Lung (tissue), 12 donors: ENCODE data around the gene HS6ST3. TPM values are rescaled to one million over a fixed set of nuclear protein-coding genes. Genes with fewer than 3 reads are reported as not detected.

Experiments used
- ATAC-seq: fragments of 200-7000 bp; cut with Tn5 transposase; one replicate; pipeline ENCODE4 v1.9.1; 2020; ENCODE audit warnings: moderate number of reproducible peaks; ENCODE audit not compliant: insufficient read depth, low FRiP score
- DNase-seq, 3 donors: peaks; one replicate each; pipeline ENCODE4 v3.0.0-alpha.2; 2013 to 2017
- H3K27ac ChIP-seq, 2 donors: one replicate each; pipeline ENCODE4 v1.5.1; 2013; ENCODE audit warnings: mild to moderate bottlenecking in 2 of 2, moderate library complexity in 2 of 2, control low read depth in 1 of 2, inconsistent platforms in 1 of 2, low read depth in 1 of 2, low read length in 1 of 2
- H3K27me3 ChIP-seq, 3 donors: one replicate each; pipeline ENCODE4 v1.5.1; 2013; ENCODE audit warnings: low read length in 2 of 3; ENCODE audit not compliant: control insufficient read depth in 3 of 3, insufficient read depth in 3 of 3
- H3K36me3 ChIP-seq, 4 donors: one replicate each; pipeline ENCODE4 v1.5.1; 2013; ENCODE audit warnings: low read length in 4 of 4, mild to moderate bottlenecking in 1 of 4, moderate library complexity in 1 of 4; ENCODE audit not compliant: control insufficient read depth in 4 of 4, insufficient read depth in 4 of 4
- H3K4me1 ChIP-seq, 5 donors: one replicate each; pipeline ENCODE4 v1.5.1; 2013; ENCODE audit warnings: low read length in 5 of 5, mild to moderate bottlenecking in 2 of 5, moderate library complexity in 1 of 5; ENCODE audit not compliant: control insufficient read depth in 5 of 5, insufficient read depth in 5 of 5
- H3K4me3 ChIP-seq: one replicate; pipeline ENCODE4 v1.5.1; 2013; ENCODE audit warnings: mild to moderate bottlenecking, control low read depth, moderate library complexity
- H3K9ac ChIP-seq, 2 donors: one replicate each; pipeline ENCODE4 v1.5.1; 2013; ENCODE audit warnings: low read length in 2 of 2, control low read depth in 1 of 2; ENCODE audit not compliant: insufficient read depth in 1 of 2
- H3K9me3 ChIP-seq, 4 donors: one replicate each; pipeline ENCODE4 v1.5.1; 2013; ENCODE audit warnings: low read length in 3 of 4, mild to moderate bottlenecking in 1 of 4, moderate library complexity in 1 of 4; ENCODE audit not compliant: control insufficient read depth in 4 of 4, insufficient read depth in 3 of 4
- CTCF ChIP-seq: IDR thresholded peaks from 2 replicates; pipeline ENCODE4 v1.5.1; 2012; ENCODE audit warnings: mild to moderate bottlenecking; ENCODE audit errors: control extremely low read depth, extremely low read depth
- WGBS, 2 donors: extraction: QIAGEN DNeasy Blood & Tissue Kit; methylation state at CpG; one replicate each; pipeline ENCODE4 v1.1.7; 2013; 5-methylcytosine and 5-hydroxymethylcytosine counted together
- polyA plus RNA-seq, 2 donors: library from polyadenylated mRNA; stranded (reverse); fragments of 200-250 nt; gene quantifications; one replicate each; pipeline ENCODE4 v1.2.1, GENCODE V29; 2013
- total RNA-seq, 2 donors: library from RNA; depleted of rRNA in 1 of 2; stranded (reverse); fragments of >200 nt in 1 of 2; gene quantifications; one replicate each; pipeline ENCODE4 v1.2.1, GENCODE V29; 2014 to 2021
- donor health status: control.
- donor health status: control.
- donor health status: Bipolar disorder and iron deficiency.
- donor health status: healthy.
- donor health status: DM: yes; HTN: yes; CAD: no.

The HS6ST3 gene
- total and polyA plus RNA-seq, 4 donors = 0.01 to 0.17 (median 0.04) TPM

GRCh38 chr13:96781141-96781540, 691.2 kb downstream of the HS6ST3 start:
- TF ChIP-seq CTCF = no peak
- DNase-seq = no peak
- no peaks in the 10 kb centered on the region for H3K27me3 ChIP-seq
- H3K4me3 ChIP-seq = no peak overlapping the region
- H3K9ac ChIP-seq = no peak overlapping the region
- 59 to 72% methylated on average over 4 of the region's 4 CpGs for WGBS, 2 donors
- ATAC-seq = no peak
- H3K36me3 ChIP-seq = no peaks in the 10 kb centered on the region
- H3K9me3 ChIP-seq = peaks cover 0 to 2% (median 0%) of the 10 kb centered on the region in 4 donors
- no peaks in the 10 kb centered on the region for H3K4me1 ChIP-seq
- no peak overlapping the region for H3K27ac ChIP-seq

GRCh38 chr13:96782186-96782585, 692.3 kb downstream of the HS6ST3 start:
- Histone ChIP-seq H3K27me3 (no peaks in the 10 kb centered on the region), H3K4me3 (no peak overlapping the region), H3K4me1 (no peaks in the 10 kb centered on the region), H3K27ac (no peak overlapping the region), H3K9me3 (peaks cover 0 to 2% (median 0%) of the 10 kb centered on the region in 4 donors), H3K36me3 (no peaks in the 10 kb centered on the region), H3K9ac (no peak overlapping the region)
- no peak for TF ChIP-seq CTCF
- ATAC-seq (no peak), DNase-seq (no peak)
- 74 to 80% methylated on average over 5 of the region's 5 CpGs for WGBS, 2 donors

GRCh38 chr13:96783057-96783456, 693.1 kb downstream of the HS6ST3 start:
- H3K9me3 ChIP-seq = peaks cover 0 to 2% (median 0%) of the 10 kb centered on the region in 4 donors
- H3K27ac ChIP-seq = no peak overlapping the region
- no peak overlapping the region for H3K9ac ChIP-seq
- no peak overlapping the region for H3K4me3 ChIP-seq
- H3K4me1 ChIP-seq = no peaks in the 10 kb centered on the region
- no peaks in the 10 kb centered on the region for H3K36me3 ChIP-seq
- H3K27me3 ChIP-seq = no peaks in the 10 kb centered on the region
- ATAC-seq = no peak
- 82 to 85% methylated on average over 2 of the region's 2 CpGs for whole genome bisulfite sequencing, 2 donors
- no peak for DNase-seq
- TF ChIP-seq CTCF = no peak

GRCh38 chr13:96783511-96783910, 693.6 kb downstream of the HS6ST3 start:
- no peaks in the 10 kb centered on the region for H3K27me3 ChIP-seq
- H3K36me3 ChIP-seq = no peaks in the 10 kb centered on the region
- DNase-seq (no peak), ATAC-seq (no peak)
- WGBS, 2 donors = 44 to 58% methylated on average over 3 of the region's 3 CpGs
- peaks cover 0 to 2% (median 0%) of the 10 kb centered on the region in 4 donors for H3K9me3 ChIP-seq
- no peaks in the 10 kb centered on the region for H3K4me1 ChIP-seq
- no peak for TF ChIP-seq CTCF
- H3K4me3 ChIP-seq = no peak overlapping the region
- H3K9ac ChIP-seq = no peak overlapping the region
- H3K27ac ChIP-seq = no peak overlapping the region
